Measurements from ENCODE around the gene DHRSX. TPM values are rescaled to one million over a fixed set of nuclear protein-coding genes. Genes with fewer than 3 reads are reported as not detected.

Gene DHRSX
- total and polyA plus RNA-seq, 2 of the 13 experiments (the other 11 are each of a cell fraction or from before 2014, with no cell fraction given), result 15.5 to 24.3 TPM

DNA sequence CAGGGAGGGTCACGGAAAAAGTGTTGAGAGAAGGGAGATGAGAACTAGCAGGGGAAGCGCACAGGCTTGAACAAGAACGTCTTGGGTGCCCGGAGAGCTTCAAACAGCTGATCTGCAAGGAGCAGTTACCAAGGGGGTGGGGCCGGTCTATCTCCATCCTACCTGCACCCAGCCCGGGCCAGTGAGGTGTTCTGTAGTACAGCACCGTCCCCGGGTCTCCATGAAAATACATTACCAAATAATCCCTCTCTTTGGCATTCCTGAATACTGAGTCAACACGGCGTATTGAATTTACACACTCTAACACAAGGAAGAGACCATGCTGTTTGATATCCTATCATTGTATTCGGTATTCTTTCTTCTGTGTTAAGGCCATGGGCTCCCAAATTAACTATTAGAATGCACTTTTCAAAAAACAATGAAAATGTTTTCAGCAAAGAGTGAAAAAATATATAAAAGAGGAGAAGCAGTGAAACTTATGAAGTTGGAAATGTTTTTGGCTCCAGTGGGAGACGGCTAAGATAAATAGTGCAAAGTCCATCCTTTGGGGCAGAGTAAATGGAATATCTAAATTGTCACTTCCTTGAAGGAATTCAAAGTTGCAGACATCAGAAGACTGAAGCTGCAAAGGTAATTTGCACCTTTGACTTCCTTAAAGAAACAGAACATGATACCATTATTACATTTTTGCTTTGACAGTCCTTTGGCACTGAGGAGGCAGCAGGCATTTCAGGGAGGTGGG, 90.3 kb downstream of the DHRSX start (continued):
- TF ChIP-seq, protein P1, sequence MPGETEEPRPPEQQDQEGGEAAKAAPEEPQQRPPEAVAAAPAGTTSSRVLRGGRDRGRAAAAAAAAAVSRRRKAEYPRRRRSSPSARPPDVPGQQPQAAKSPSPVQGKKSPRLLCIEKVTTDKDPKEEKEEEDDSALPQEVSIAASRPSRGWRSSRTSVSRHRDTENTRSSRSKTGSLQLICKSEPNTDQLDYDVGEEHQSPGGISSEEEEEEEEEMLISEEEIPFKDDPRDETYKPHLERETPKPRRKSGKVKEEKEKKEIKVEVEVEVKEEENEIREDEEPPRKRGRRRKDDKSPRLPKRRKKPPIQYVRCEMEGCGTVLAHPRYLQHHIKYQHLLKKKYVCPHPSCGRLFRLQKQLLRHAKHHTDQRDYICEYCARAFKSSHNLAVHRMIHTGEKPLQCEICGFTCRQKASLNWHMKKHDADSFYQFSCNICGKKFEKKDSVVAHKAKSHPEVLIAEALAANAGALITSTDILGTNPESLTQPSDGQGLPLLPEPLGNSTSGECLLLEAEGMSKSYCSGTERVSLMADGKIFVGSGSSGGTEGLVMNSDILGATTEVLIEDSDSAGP (CRISPR knock-in tag; IDR thresholded peaks at IDR 0.05; ENCODE audit: borderline replicate concordance), result peak; percentile 3; the same call in 1 of the 2 replicates
- TF ChIP-seq, protein P2, sequence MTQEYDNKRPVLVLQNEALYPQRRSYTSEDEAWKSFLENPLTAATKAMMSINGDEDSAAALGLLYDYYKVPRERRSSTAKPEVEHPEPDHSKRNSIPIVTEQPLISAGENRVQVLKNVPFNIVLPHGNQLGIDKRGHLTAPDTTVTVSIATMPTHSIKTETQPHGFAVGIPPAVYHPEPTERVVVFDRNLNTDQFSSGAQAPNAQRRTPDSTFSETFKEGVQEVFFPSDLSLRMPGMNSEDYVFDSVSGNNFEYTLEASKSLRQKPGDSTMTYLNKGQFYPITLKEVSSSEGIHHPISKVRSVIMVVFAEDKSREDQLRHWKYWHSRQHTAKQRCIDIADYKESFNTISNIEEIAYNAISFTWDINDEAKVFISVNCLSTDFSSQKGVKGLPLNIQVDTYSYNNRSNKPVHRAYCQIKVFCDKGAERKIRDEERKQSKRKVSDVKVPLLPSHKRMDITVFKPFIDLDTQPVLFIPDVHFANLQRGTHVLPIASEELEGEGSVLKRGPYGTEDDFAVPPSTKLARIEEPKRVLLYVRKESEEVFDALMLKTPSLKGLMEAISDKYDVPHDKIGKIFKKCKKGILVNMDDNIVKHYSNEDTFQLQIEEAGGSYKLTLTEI (CRISPR knock-in tag; conservative IDR thresholded peaks at IDR 0.05), result no peak
- TF ChIP-seq, protein P3, sequence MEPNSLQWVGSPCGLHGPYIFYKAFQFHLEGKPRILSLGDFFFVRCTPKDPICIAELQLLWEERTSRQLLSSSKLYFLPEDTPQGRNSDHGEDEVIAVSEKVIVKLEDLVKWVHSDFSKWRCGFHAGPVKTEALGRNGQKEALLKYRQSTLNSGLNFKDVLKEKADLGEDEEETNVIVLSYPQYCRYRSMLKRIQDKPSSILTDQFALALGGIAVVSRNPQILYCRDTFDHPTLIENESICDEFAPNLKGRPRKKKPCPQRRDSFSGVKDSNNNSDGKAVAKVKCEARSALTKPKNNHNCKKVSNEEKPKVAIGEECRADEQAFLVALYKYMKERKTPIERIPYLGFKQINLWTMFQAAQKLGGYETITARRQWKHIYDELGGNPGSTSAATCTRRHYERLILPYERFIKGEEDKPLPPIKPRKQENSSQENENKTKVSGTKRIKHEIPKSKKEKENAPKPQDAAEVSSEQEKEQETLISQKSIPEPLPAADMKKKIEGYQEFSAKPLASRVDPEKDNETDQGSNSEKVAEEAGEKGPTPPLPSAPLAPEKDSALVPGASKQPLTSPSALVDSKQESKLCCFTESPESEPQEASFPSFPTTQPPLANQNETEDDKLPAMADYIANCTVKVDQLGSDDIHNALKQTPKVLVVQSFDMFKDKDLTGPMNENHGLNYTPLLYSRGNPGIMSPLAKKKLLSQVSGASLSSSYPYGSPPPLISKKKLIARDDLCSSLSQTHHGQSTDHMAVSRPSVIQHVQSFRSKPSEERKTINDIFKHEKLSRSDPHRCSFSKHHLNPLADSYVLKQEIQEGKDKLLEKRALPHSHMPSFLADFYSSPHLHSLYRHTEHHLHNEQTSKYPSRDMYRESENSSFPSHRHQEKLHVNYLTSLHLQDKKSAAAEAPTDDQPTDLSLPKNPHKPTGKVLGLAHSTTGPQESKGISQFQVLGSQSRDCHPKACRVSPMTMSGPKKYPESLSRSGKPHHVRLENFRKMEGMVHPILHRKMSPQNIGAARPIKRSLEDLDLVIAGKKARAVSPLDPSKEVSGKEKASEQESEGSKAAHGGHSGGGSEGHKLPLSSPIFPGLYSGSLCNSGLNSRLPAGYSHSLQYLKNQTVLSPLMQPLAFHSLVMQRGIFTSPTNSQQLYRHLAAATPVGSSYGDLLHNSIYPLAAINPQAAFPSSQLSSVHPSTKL (CRISPR knock-in tag; IDR thresholded peaks at IDR 0.05), result peak; percentile 8; the same call in 1 of the 2 replicates
- TF ChIP-seq ZNF484 (CRISPR knock-in tag; IDR thresholded peaks at IDR 0.05; ENCODE audit: borderline replicate concordance, low read depth) (no peak), ATF1 (CRISPR knock-in tag; IDR thresholded peaks at IDR 0.05) (no peak), GATAD2A (CRISPR knock-in tag; IDR thresholded peaks at IDR 0.05) (0 out of 2 replicates have a peak, but pooled peaks have one; percentile 10), MIXL1 (CRISPR knock-in tag; IDR thresholded peaks at IDR 0.05) (no peak), ZFP82 (CRISPR knock-in tag; IDR thresholded peaks at IDR 0.05; ENCODE audit: borderline replicate concordance) (no peak)
- TF ChIP-seq, protein P4, sequence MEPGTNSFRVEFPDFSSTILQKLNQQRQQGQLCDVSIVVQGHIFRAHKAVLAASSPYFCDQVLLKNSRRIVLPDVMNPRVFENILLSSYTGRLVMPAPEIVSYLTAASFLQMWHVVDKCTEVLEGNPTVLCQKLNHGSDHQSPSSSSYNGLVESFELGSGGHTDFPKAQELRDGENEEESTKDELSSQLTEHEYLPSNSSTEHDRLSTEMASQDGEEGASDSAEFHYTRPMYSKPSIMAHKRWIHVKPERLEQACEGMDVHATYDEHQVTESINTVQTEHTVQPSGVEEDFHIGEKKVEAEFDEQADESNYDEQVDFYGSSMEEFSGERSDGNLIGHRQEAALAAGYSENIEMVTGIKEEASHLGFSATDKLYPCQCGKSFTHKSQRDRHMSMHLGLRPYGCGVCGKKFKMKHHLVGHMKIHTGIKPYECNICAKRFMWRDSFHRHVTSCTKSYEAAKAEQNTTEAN (CRISPR knock-in tag; conservative IDR thresholded peaks at IDR 0.05), result peak; percentile 40; the same call in 1 of the 2 replicates

All from HepG2 (cell line).